Mesothelial cell of epicardium (in vitro differentiated cells): ENCODE measurements around the gene METRN. TPM values are rescaled to one million over a fixed set of nuclear protein-coding genes. Genes with fewer than 3 reads are reported as not detected.
"Not testable (repeated sequence)": the region's sequence is repeated elsewhere in the genome, so short reads cannot be mapped to it uniquely, and the experiment has no call there.

Source experiments
- DNase-seq, 2 experiments: peaks; one replicate each; pipeline ENCODE4 v3.0.0; 2021; ENCODE audit warnings: low spot score in 2 of 2; ENCODE audit not compliant: unreplicated experiment in 2 of 2
- H3K27ac Mint-ChIP-seq: 2 replicates; pipeline ENCODE4 v1.8.0; 2021; ENCODE audit warnings: mixed read lengths
- H3K27me3 Mint-ChIP-seq: 2 replicates; pipeline ENCODE4 v1.8.0; 2021; ENCODE audit warnings: low read depth, mixed read lengths
- H3K36me3 Mint-ChIP-seq: 2 replicates; pipeline ENCODE4 v1.8.0; 2021; ENCODE audit warnings: mixed read lengths
- H3K4me1 Mint-ChIP-seq: 2 replicates; pipeline ENCODE4 v1.8.0; 2021; ENCODE audit warnings: mixed read lengths
- H3K4me3 Mint-ChIP-seq: 2 replicates; pipeline ENCODE4 v1.8.0; 2021; ENCODE audit warnings: mild to moderate bottlenecking, moderate library complexity, mixed read lengths
- H3K9me3 Mint-ChIP-seq: 2 replicates; pipeline ENCODE4 v1.8.0; 2021; ENCODE audit warnings: mixed read lengths
- total RNA-seq: library from RNA; stranded (reverse); gene quantifications from 3 replicates; pipeline ENCODE4 v1.2.1, GENCODE V29; 2021
- TF ChIP-seq, protein P1 (sequence below): fragments of 200-600 bp; sonication (generic); IDR thresholded peaks from one replicate; pipeline ENCODE4 v1.5.0; 2021; ENCODE audit warnings: antibody characterized with exemption; ENCODE audit not compliant: unreplicated experiment

Gene METRN
- total RNA-seq, 1 donor from 2014 or later = 15.1 TPM

DNA sequence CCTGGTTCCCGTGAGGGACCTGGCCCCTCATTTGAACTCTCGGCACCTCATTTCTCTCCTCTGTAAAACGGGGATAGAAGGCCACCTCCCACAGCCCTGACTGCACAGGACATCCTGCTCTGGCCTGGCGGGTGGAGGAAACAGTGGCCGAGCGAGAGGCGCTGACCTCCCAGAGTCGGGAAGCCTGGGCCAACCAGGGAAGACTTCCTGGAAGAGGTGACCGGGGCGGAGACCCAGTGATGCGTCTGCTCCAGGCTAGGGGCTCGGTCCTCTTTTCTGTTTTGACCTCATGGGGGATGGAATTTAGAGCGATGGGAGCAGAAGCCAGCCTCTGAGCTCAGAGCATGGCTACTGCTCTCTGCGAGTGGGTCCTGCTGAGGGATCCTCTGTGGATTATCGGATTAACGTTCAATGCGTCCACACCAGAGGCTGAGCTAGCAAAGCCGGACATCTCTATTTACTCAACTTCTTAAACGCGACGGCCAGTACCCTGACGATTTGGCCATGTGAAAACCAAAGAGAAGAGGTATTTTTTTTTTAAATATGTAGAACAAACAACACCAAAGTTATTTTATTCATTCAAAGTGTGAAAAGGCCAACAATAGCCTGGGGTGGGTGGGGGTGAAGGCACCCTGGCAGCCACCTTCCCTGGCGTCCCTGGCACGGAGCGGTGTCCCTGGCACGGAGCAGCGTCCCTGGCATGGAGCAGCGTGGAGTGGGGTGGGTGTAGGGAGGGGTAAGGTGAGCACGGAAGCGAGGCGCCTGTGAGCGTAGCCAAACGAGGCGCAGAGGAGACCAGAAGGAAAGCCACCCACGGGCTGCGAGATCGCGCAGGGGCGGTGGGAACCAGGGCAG lies 36.5 kb downstream of the METRN start:
- Mint-ChIP-seq H3K27me3 (peaks cover 20% of the 10 kb centered on the region), H3K4me1 (peaks cover 1% of the 10 kb centered on the region), H3K36me3 (no peaks in the 10 kb centered on the region), H3K27ac (no peak overlapping the region), H3K9me3 (peaks cover 2% of the 10 kb centered on the region), H3K4me3 (no peak overlapping the region)
- DNase-seq = no peak
- TF ChIP-seq, protein P1, sequence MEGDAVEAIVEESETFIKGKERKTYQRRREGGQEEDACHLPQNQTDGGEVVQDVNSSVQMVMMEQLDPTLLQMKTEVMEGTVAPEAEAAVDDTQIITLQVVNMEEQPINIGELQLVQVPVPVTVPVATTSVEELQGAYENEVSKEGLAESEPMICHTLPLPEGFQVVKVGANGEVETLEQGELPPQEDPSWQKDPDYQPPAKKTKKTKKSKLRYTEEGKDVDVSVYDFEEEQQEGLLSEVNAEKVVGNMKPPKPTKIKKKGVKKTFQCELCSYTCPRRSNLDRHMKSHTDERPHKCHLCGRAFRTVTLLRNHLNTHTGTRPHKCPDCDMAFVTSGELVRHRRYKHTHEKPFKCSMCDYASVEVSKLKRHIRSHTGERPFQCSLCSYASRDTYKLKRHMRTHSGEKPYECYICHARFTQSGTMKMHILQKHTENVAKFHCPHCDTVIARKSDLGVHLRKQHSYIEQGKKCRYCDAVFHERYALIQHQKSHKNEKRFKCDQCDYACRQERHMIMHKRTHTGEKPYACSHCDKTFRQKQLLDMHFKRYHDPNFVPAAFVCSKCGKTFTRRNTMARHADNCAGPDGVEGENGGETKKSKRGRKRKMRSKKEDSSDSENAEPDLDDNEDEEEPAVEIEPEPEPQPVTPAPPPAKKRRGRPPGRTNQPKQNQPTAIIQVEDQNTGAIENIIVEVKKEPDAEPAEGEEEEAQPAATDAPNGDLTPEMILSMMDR = no peak

GRCh38 chr16:752007-752312 lies 37.0 kb downstream of the METRN start:
- DNase-seq = no peak
- no peaks in the 10 kb centered on the region for H3K36me3 Mint-ChIP-seq
- TF ChIP-seq, protein P1 = no peak
- H3K27me3 Mint-ChIP-seq = peaks cover 20% of the 10 kb centered on the region
- H3K4me3 Mint-ChIP-seq = no peak overlapping the region
- no peak overlapping the region for H3K27ac Mint-ChIP-seq
- peaks cover 1% of the 10 kb centered on the region for H3K4me1 Mint-ChIP-seq
- H3K9me3 Mint-ChIP-seq = peaks cover 5% of the 10 kb centered on the region

GRCh38 chr16:754121-754607 lies 39.2 kb downstream of the METRN start:
- not testable (repeated sequence) for H3K27ac Mint-ChIP-seq, H3K4me1 Mint-ChIP-seq, H3K9me3 Mint-ChIP-seq, DNase-seq, H3K36me3 Mint-ChIP-seq, H3K4me3 Mint-ChIP-seq
- H3K27me3 Mint-ChIP-seq = peaks cover 20% of the 10 kb centered on the region

GRCh38 chr16:754656-755055 lies 39.7 kb downstream of the METRN start:
- peaks cover 4% of the 10 kb centered on the region for H3K4me1 Mint-ChIP-seq
- no peak for DNase-seq
- H3K36me3 Mint-ChIP-seq = no peaks in the 10 kb centered on the region
- peaks cover 20% of the 10 kb centered on the region for H3K27me3 Mint-ChIP-seq
- no peak overlapping the region for H3K4me3 Mint-ChIP-seq
- H3K27ac Mint-ChIP-seq = no peak overlapping the region
- H3K9me3 Mint-ChIP-seq = peaks cover 5% of the 10 kb centered on the region
- TF ChIP-seq, protein P1 = no peak

DNA sequence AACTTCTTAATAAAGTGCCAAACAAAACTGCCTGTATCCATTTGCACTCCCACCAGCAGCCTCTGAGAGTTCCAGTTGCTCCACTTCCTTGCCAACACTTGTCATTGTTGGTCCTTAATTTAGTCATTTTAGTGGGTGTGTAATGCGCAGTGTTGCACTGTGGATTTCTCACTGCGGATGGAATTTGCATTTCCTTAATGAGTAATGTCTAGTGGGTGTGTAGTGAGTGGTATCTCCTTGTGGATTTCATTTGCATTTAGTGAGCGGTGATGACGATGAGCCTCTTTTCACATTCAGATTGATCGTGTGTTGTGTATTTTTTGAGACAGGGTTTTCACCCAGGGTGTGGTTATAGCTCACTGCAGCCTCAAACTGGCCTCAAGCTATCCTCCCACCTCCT lies 41.5 kb downstream of the METRN start:
- peaks cover 5% of the 10 kb centered on the region for H3K9me3 Mint-ChIP-seq
- DNase-seq = no peak
- H3K27me3 Mint-ChIP-seq = peaks cover 17% of the 10 kb centered on the region
- H3K27ac Mint-ChIP-seq = no peak overlapping the region
- no peak overlapping the region for H3K4me3 Mint-ChIP-seq
- H3K36me3 Mint-ChIP-seq = no peaks in the 10 kb centered on the region
- peaks cover 13% of the 10 kb centered on the region for H3K4me1 Mint-ChIP-seq
- TF ChIP-seq, protein P1 = no peak

DNA sequence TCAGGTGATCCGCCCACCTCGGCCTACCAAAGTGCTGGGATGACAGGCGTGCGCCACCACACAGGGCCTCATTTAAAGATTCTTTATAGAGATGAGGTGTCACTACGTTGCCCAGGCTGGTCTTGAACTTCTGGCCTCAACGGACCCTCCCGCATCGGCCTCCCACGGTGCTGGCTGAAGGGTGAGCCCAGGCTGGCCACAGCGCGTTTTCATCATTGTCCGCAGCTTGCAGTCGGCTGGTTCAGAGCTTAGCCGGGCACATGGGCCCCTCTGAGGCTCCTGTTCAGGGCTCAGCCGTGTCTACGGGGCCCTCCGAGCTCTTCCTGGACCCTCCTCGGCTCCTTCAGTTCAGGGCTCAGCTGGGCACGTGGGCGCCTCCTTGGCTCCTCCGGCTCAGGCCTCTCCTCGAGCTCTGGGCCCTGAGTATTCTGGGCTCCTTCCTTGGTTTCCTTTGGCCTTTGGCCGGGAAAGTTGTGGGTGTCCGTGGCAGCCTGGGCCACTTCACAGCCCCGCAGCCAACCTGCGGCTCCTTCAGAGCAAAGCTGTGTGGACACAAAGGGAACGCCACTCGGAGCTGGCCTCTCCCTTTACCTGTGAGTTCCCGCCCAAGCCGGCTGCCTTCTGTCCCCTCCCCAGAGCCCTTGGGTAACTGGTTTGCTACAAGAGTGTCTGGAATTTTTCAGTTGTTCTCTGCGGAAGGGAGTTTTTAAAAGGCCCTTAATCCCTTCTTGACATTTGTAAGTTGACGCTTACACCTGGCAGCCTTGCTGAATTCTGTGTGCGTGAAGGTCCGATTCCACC lies 44.4 kb downstream of the METRN start:
- DNase-seq = no peak
- H3K27me3 Mint-ChIP-seq = no peaks in the 10 kb centered on the region
- TF ChIP-seq, protein P1 = no peak
- peak overlapping the region; percentile 97 for H3K27ac Mint-ChIP-seq
- H3K4me1 Mint-ChIP-seq = peaks cover 20% of the 10 kb centered on the region
- H3K4me3 Mint-ChIP-seq = peak overlapping the region; percentile 20
- peaks cover 5% of the 10 kb centered on the region for H3K9me3 Mint-ChIP-seq
- H3K36me3 Mint-ChIP-seq = no peaks in the 10 kb centered on the region
